OCI-LY1 (cell line): ENCODE measurements around the gene GRIA4.

Experiments used
- CTCF ChIP-seq: fragments of 200-600 bp; sonication (generic), shearing (Covaris generic); IDR thresholded peaks from 2 replicates; pipeline ENCODE4 v1.5.1; 2017; ENCODE audit warnings: mild to moderate bottlenecking, antibody characterized with exemption, low read length, moderate library complexity, mixed read lengths
- EZH2 ChIP-seq: fragments of 200-600 bp; sonication (generic), shearing (Covaris generic); IDR thresholded peaks from 2 replicates; pipeline ENCODE4 v1.8.0; 2017; ENCODE audit warnings: borderline replicate concordance, mixed run types, mild to moderate bottlenecking, antibody characterized with exemption, low read length, moderate library complexity, mixed read lengths

GRCh38 chr11:105700271-105700670, 90.4 kb downstream of the GRIA4 start:
- no peak for TF ChIP-seq CTCF
- TF ChIP-seq EZH2 = no peak
